SK-N-SH (cell line): ENCODE results near the gene NFIA. TPM values are rescaled to one million over a fixed set of nuclear protein-coding genes. Genes with fewer than 3 reads are reported as not detected.

Experiments
- CTCF ChIA-PET: fragments of 300-600, 350-600 bp; formaldehyde crosslinking; extraction: SDS; loops from one replicate; lab custom pipeline; 2021; lab: Yijun Ruan, JAX
- POLR2A ChIA-PET: fragments of 350-600 bp; sonication (Branson Sonifier 250); formaldehyde crosslinking; extraction: SDS; loops from one replicate; lab custom pipeline; 2020; ENCODE audit warnings: antibody characterized with exemption, inconsistent platforms; lab: Yijun Ruan, JAX
- DNase-seq: peaks from one replicate; pipeline ENCODE4 v3.0.0; 2012
- H2AFZ ChIP-seq: fragments of 200-600 bp; sonication (generic); 2 replicates; pipeline ENCODE4 v1.8.1; 2016; ENCODE audit warnings: antibody characterized with exemption, mild to moderate bottlenecking, low read depth
- H3F3A ChIP-seq: fragments of 200-600 bp; sonication (generic); replicated peaks from 2 replicates; pipeline ENCODE3; 2016; ENCODE audit warnings: antibody characterized with exemption, mild to moderate bottlenecking; ENCODE audit not compliant: insufficient read depth
- H3K27ac ChIP-seq, 2 experiments: fragments of 200-500 bp in 1 of 2; fragments of 200-600 bp in 1 of 2; sonication (Bioruptor generic) in 1 of 2; sonication (generic), shearing (Covaris generic) in 1 of 2; 2 replicates each; pipeline versions ENCODE4 v1.5.1 to v1.6.1; 2014 to 2016; ENCODE audit warnings: low read depth in 2 of 2, inconsistent platforms in 1 of 2, low read length in 1 of 2, mild to moderate bottlenecking in 1 of 2, mixed read lengths in 1 of 2
- H3K27me3 ChIP-seq: fragments of 200-600 bp; sonication (generic), shearing (Covaris generic); 2 replicates; pipeline ENCODE4 v1.6.1; 2016; ENCODE audit warnings: mixed run types; ENCODE audit not compliant: insufficient read depth
- H3K36me3 ChIP-seq, 2 experiments: fragments of 200-500 bp in 1 of 2; fragments of 200-600 bp in 1 of 2; sonication (Bioruptor generic) in 1 of 2; sonication (generic) in 1 of 2; replicated peaks in 1 of 2; 2 replicates each; pipeline versions ENCODE3 to v1.5.1; 2014 to 2016; ENCODE audit warnings: low read length in 1 of 2, mild to moderate bottlenecking in 1 of 2; ENCODE audit not compliant: insufficient read depth in 2 of 2, control insufficient read depth in 1 of 2
- H3K4me1 ChIP-seq, 2 experiments: fragments of 200-500 bp in 1 of 2; fragments of 200-600 bp in 1 of 2; sonication (Bioruptor generic) in 1 of 2; sonication (generic), shearing (Covaris generic) in 1 of 2; 2 replicates each; pipeline versions ENCODE4 v1.5.1 to v1.6.1; 2014 to 2016; ENCODE audit warnings: low read depth in 1 of 2, low read length in 1 of 2, mixed run types in 1 of 2; ENCODE audit not compliant: insufficient read depth in 2 of 2, control insufficient read depth in 1 of 2
- H3K4me2 ChIP-seq: fragments of 200-600 bp; sonication (generic), shearing (Covaris generic); 2 replicates; pipeline ENCODE4 v1.6.1; 2017; ENCODE audit warnings: mixed run types
- H3K4me3 ChIP-seq, 2 experiments: fragments of 200-500 bp in 1 of 2; fragments of 200-600 bp in 1 of 2; sonication (Bioruptor generic) in 1 of 2; sonication (generic), shearing (Covaris generic) in 1 of 2; 2 replicates each; pipeline versions ENCODE4 v1.5.1 to v1.8.1; 2014 to 2016; ENCODE audit warnings: low read depth in 2 of 2, inconsistent platforms in 1 of 2, low read length in 1 of 2, mild to moderate bottlenecking in 1 of 2, mixed read lengths in 1 of 2, moderate library complexity in 1 of 2
- H3K79me2 ChIP-seq: fragments of 200-600 bp; sonication (generic); 2 replicates; pipeline ENCODE4 v1.8.1; 2017; ENCODE audit warnings: mild to moderate bottlenecking; ENCODE audit not compliant: insufficient read depth
- H3K9ac ChIP-seq: fragments of 200-600 bp; sonication (generic); 2 replicates; pipeline ENCODE4 v1.6.1; 2017; ENCODE audit warnings: mixed run types
- H3K9me2 ChIP-seq: fragments of 200-600 bp; sonication (generic); 2 replicates; pipeline ENCODE4 v1.6.1; 2017; ENCODE audit warnings: mixed run types
- H3K9me3 ChIP-seq: fragments of 200-600 bp; sonication (generic); 2 replicates; pipeline ENCODE4 v1.6.1; 2017; ENCODE audit warnings: mixed run types, mild to moderate bottlenecking, moderate library complexity
- H4K20me1 ChIP-seq: fragments of 200-600 bp; sonication (generic); 2 replicates; pipeline ENCODE4 v1.6.1; 2017; ENCODE audit warnings: mild to moderate bottlenecking, mixed run types; ENCODE audit not compliant: insufficient read depth
- CHD2 ChIP-seq: fragments of 150-350 bp; IDR thresholded peaks from 2 replicates; pipeline ENCODE4 v1.6.1; 2018; ENCODE audit warnings: low read length; ENCODE audit not compliant: partially characterized antibody
- CTCF ChIP-seq: fragments of 200-600 bp; sonication (generic); IDR thresholded peaks from 2 replicates; pipeline ENCODE4 v1.6.1; 2017; ENCODE audit warnings: antibody characterized with exemption, mild to moderate bottlenecking, moderate library complexity
- EP300 ChIP-seq, 2 experiments: IDR thresholded peaks; 2 replicates each; pipeline versions ENCODE4 v1.4.0 to v1.6.1; 2012; ENCODE audit warnings: borderline replicate concordance in 1 of 2, low read depth in 1 of 2, low read length in 1 of 2
- GABPA ChIP-seq: IDR thresholded peaks from 2 replicates; pipeline ENCODE4 v1.4.0; 2012; ENCODE audit warnings: low read depth, mild to moderate bottlenecking
- MAX ChIP-seq: IDR thresholded peaks from 2 replicates; pipeline ENCODE4 v1.4.0; 2012; ENCODE audit warnings: low read depth
- MEF2A ChIP-seq: IDR thresholded peaks from 2 replicates; pipeline ENCODE4 v1.4.0; 2012; ENCODE audit warnings: low read depth, borderline replicate concordance
- RAD21 ChIP-seq: IDR thresholded peaks from 2 replicates; pipeline ENCODE4 v1.6.1; 2012; ENCODE audit warnings: mild to moderate bottlenecking, low read length
- RCOR1 ChIP-seq: fragments of 150-350 bp; IDR thresholded peaks from 2 replicates; pipeline ENCODE4 v1.6.1; 2017; ENCODE audit warnings: antibody characterized with exemption, low read length
- REST ChIP-seq: IDR thresholded peaks from 2 replicates; pipeline ENCODE4 v1.6.1; 2012; ENCODE audit warnings: mild to moderate bottlenecking, low read depth, low read length, moderate library complexity
- RFX5 ChIP-seq: IDR thresholded peaks from 2 replicates; pipeline ENCODE4 v1.6.1; 2012; ENCODE audit warnings: mild to moderate bottlenecking, improper control_type of control experiment, low read length
- RXRA ChIP-seq: IDR thresholded peaks from 2 replicates; pipeline ENCODE4 v1.4.0; 2012; ENCODE audit warnings: low read depth, mild to moderate bottlenecking, borderline replicate concordance
- TAF1 ChIP-seq: IDR thresholded peaks from 2 replicates; pipeline ENCODE4 v1.6.1; 2012; ENCODE audit warnings: low read depth, mild to moderate bottlenecking, low read length, moderate library complexity, borderline replicate concordance
- TEAD4 ChIP-seq: IDR thresholded peaks from 2 replicates; pipeline ENCODE4 v1.4.0; 2012; ENCODE audit warnings: mild to moderate bottlenecking, borderline replicate concordance; ENCODE audit not compliant: insufficient read depth
- USF1 ChIP-seq: IDR thresholded peaks from 2 replicates; pipeline ENCODE4 v1.4.0; 2012; ENCODE audit warnings: low read depth, borderline replicate concordance
- USF2 ChIP-seq: fragments of 150-350 bp; IDR thresholded peaks from 2 replicates; pipeline ENCODE4 v1.6.1; 2017; ENCODE audit warnings: antibody characterized with exemption, low read length, low read depth, borderline replicate concordance
- ZBTB33 ChIP-seq: IDR thresholded peaks from 2 replicates; pipeline ENCODE4 v1.4.0; 2012; ENCODE audit warnings: low read depth, borderline replicate concordance
- WGBS: methylation state at CpG from one replicate; pipeline ENCODE4 v1.1.6; 2017; ENCODE audit warnings: low lambda C conversion rate; 5-methylcytosine and 5-hydroxymethylcytosine counted together
- polyA plus RNA-seq, 3 experiments: library from polyadenylated mRNA; depleted of rRNA; stranded (reverse); fragments of >200 nt; gene quantifications; 2 replicates each; pipeline ENCODE4 v1.2.3, GENCODE V29; 2012

Gene NFIA
- polyA plus RNA-seq, 1 of the 3 experiments (the other 2 are of a cell fraction): 3.3 TPM

- TF ChIP-seq REST (no peak), MEF2A (no peak), RFX5 (no peak), CHD2 (no peak)
These were observed 270.6 kb downstream of the NFIA start (continued) for GRCh38 chr1:61352845-61353435.

GRCh38 chr1:61353797-61354406 is 271.5 kb downstream of the NFIA start:
- Histone ChIP-seq H3K4me2 (no peak overlapping the region), H3K27me3 (no peaks in the 10 kb centered on the region), H3K4me1 (peaks cover 0 to 4% of the 10 kb centered on the region in 2 experiments; a peak in 1 of 4 replicates), H3K36me3 (peaks cover 0 to 18% of the 10 kb centered on the region in 2 experiments), H3K9me2 (no peaks in the 10 kb centered on the region), H3K79me2 (no peaks in the 10 kb centered on the region), H3K27ac (no peak overlapping the region), H2AFZ (no peak overlapping the region), H3F3A (no peaks in the 10 kb centered on the region), H3K9me3 (no peaks in the 10 kb centered on the region), H4K20me1 (no peaks in the 10 kb centered on the region), H3K4me3 (no peak overlapping the region), H3K9ac (no peak overlapping the region)
- TF ChIP-seq TAF1 (no peak), TEAD4 (no peak), ZBTB33 (no peak), USF2 (no peak), EP300 (IDR thresholded peaks at IDR 0.05; ENCODE audit: borderline replicate concordance in 1 of 2, low read depth in 1 of 2, low read length in 1 of 2) (no peak), RAD21 (no peak), GABPA (no peak), MEF2A (no peak), MAX (no peak), RXRA (no peak), CTCF (no peak), RCOR1 (no peak), USF1 (no peak)
- WGBS: 89% methylated on average over 4 of the region's 4 CpGs
- POLR2A ChIA-PET: no interaction called here
- CTCF ChIA-PET: interaction anchor here (0.6 to 1.0 kb wide), 2 partner anchors 15 to 34 kb away, joined by 3 to 4 read pairs; no protein-coding TSS in a partner anchor
- DNase-seq: no peak
